Neural cell (in vitro differentiated cells): Measurements from ENCODE around the gene ATF2. TPM values are rescaled to one million over a fixed set of nuclear protein-coding genes. Genes with fewer than 3 reads are reported as not detected.

Source experiments
- H2AFZ ChIP-seq: fragments of 200-600, 300-800 bp; sonication (generic), shearing (Covaris generic); 2 replicates; pipeline ENCODE4 v1.6.0; 2014; ENCODE audit warnings: low read depth, mild to moderate bottlenecking, antibody characterized with exemption, low read length, moderate library complexity
- H3F3A ChIP-seq: fragments of 200-600 bp; shearing (Covaris generic); 2 replicates; pipeline ENCODE4 v1.6.1; 2016; ENCODE audit warnings: mild to moderate bottlenecking, moderate library complexity, mixed read lengths, antibody characterized with exemption, low read length; ENCODE audit not compliant: insufficient read depth, poor library complexity, severe bottlenecking
- H3K27ac ChIP-seq: fragments of 200-600, 300-800 bp; sonication (generic), shearing (Covaris generic); 2 replicates; pipeline ENCODE4 v1.5.1; 2014; ENCODE audit warnings: mild to moderate bottlenecking, low read length, moderate library complexity
- H3K27me3 ChIP-seq: fragments of 300-800, 200-600 bp; sonication (generic), shearing (Covaris generic); 2 replicates; pipeline ENCODE4 v1.6.0; 2014; ENCODE audit warnings: mild to moderate bottlenecking, low read depth, low read length, moderate library complexity; ENCODE audit not compliant: insufficient read depth
- H3K36me3 ChIP-seq: fragments of 300-800, 200-600 bp; sonication (generic), shearing (Covaris generic); 2 replicates; pipeline ENCODE4 v1.5.1; 2014; ENCODE audit warnings: mild to moderate bottlenecking, antibody characterized with exemption, low read length, moderate library complexity; ENCODE audit not compliant: insufficient read depth
- H3K4me2 ChIP-seq: fragments of 300-800, 200-600 bp; sonication (generic), shearing (Covaris generic); 2 replicates; pipeline ENCODE4 v1.6.0; 2014; ENCODE audit warnings: mild to moderate bottlenecking, low read length
- H3K4me3 ChIP-seq: fragments of 300-800, 200-600 bp; sonication (generic), shearing (Covaris generic); 2 replicates; pipeline ENCODE4 v1.5.1; 2014; ENCODE audit warnings: mild to moderate bottlenecking, low read length, moderate library complexity
- H3K79me2 ChIP-seq: fragments of 200-600 bp; shearing (Covaris generic); replicated peaks from 2 replicates; pipeline ENCODE4 v1.6.0; 2014; ENCODE audit warnings: mild to moderate bottlenecking, low read length, moderate library complexity; ENCODE audit not compliant: insufficient read depth
- H3K9ac ChIP-seq: fragments of 300-800, 200-600 bp; sonication (generic), shearing (Covaris generic); 2 replicates; pipeline ENCODE4 v1.6.1; 2016; ENCODE audit warnings: mild to moderate bottlenecking, low read length, mixed read lengths
- H3K9me2 ChIP-seq: fragments of 200-600 bp; shearing (Covaris generic); 2 replicates; pipeline ENCODE4 v1.6.1; 2016; ENCODE audit warnings: mild to moderate bottlenecking, low read length, mixed read lengths; ENCODE audit not compliant: insufficient read depth
- H3K9me3 ChIP-seq: fragments of 200-600, 300-800 bp; sonication (generic), shearing (Covaris generic); 2 replicates; pipeline ENCODE4 v1.6.1; 2016; ENCODE audit warnings: mild to moderate bottlenecking, mixed run types, low read length, moderate library complexity, mixed read lengths
- H4K20me1 ChIP-seq: fragments of 200-600 bp; shearing (Covaris generic); 2 replicates; pipeline ENCODE4 v1.6.1; 2016; ENCODE audit warnings: mild to moderate bottlenecking, mixed run types; ENCODE audit not compliant: insufficient read depth
- CTCF ChIP-seq: fragments of 450-650 bp; IDR thresholded peaks from 2 replicates; pipeline ENCODE4 v1.5.1; 2014; ENCODE audit warnings: antibody characterized with exemption, mild to moderate bottlenecking, moderate library complexity; ENCODE audit not compliant: poor library complexity, severe bottlenecking
- EP300 ChIP-seq: fragments of 450-650 bp; conservative IDR thresholded peaks from 2 replicates; pipeline ENCODE4 v1.6.1; 2014; ENCODE audit warnings: antibody characterized with exemption, mild to moderate bottlenecking, moderate library complexity; ENCODE audit not compliant: poor library complexity, severe bottlenecking
- EZH2 ChIP-seq: fragments of 200-600, 300-800 bp; shearing (Covaris generic), sonication (generic); IDR thresholded peaks from 2 replicates; pipeline ENCODE4 v1.6.1; 2014; ENCODE audit warnings: antibody characterized with exemption, low read length, borderline replicate concordance, mild to moderate bottlenecking; ENCODE audit not compliant: insufficient read depth, poor library complexity, severe bottlenecking
- MXI1 ChIP-seq: fragments of 450-650 bp; conservative IDR thresholded peaks from 2 replicates; pipeline ENCODE4 v1.6.1; 2014; ENCODE audit warnings: antibody characterized with exemption, mild to moderate bottlenecking; ENCODE audit not compliant: poor library complexity, severe bottlenecking
- POLR2AphosphoS5 ChIP-seq: IDR thresholded peaks from 2 replicates; pipeline ENCODE4 v1.6.1; 2012
- RAD21 ChIP-seq: fragments of 450-650 bp; conservative IDR thresholded peaks from 2 replicates; pipeline ENCODE4 v1.6.1; 2014; ENCODE audit warnings: antibody characterized with exemption, mild to moderate bottlenecking, moderate library complexity
- REST ChIP-seq: IDR thresholded peaks from 2 replicates; pipeline ENCODE4 v1.6.1; 2012; ENCODE audit warnings: borderline replicate concordance
- SMC3 ChIP-seq: fragments of 450-650 bp; conservative IDR thresholded peaks from 2 replicates; pipeline ENCODE4 v1.6.1; 2014; ENCODE audit warnings: antibody characterized with exemption, mild to moderate bottlenecking, moderate library complexity; ENCODE audit not compliant: poor library complexity
- TAF1 ChIP-seq: IDR thresholded peaks from 2 replicates; pipeline ENCODE4 v1.6.1; 2012; ENCODE audit warnings: low read depth
- polyA plus RNA-seq: library from polyadenylated mRNA; depleted of rRNA; stranded (reverse); fragments of >200 nt; gene quantifications from 2 replicates; pipeline ENCODE4 v1.2.3, GENCODE V29; 2014

ATF2 gene
- polyA plus RNA-seq, 1 donor from 2014 or later, result 93.4 TPM

DNA sequence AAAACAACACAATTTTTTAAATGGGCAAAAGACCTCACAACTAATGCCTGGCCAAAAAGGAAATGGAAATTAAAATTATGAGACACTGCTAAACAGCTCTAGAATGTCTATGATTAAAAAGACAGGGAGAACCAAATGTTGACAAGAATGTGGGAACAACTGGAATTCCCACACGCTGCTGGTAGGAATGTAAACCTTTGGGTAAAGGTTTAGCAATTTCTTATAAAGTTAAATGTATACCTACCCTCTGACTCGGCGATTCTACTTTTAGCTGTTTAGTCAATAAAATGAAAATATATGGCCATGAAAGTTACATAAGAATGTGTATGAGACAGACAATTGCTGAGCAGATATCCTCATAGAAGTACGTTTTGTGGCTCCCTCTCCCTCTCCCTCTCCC is 60.9 kb downstream of the ATF2 start:
- H3K4me2 ChIP-seq, result no peak overlapping the region

GRCh38 chr2:175103191-175103590 is 64.8 kb downstream of the ATF2 start:
- Histone ChIP-seq H3K4me2 (no peak overlapping the region), H3K27me3 (no peaks in the 10 kb centered on the region), H3K36me3 (peaks cover 4% of the 10 kb centered on the region), H3K9ac (no peak overlapping the region), H3K4me3 (no peak overlapping the region), H3F3A (no peaks in the 10 kb centered on the region), H3K27ac (no peak overlapping the region), H3K79me2 (no peaks in the 10 kb centered on the region), H4K20me1 (no peaks in the 10 kb centered on the region), H3K9me3 (no peaks in the 10 kb centered on the region), H2AFZ (no peak overlapping the region), H3K9me2 (no peaks in the 10 kb centered on the region)
- no peak for TF ChIP-seq CTCF
- no peak for TF ChIP-seq REST
- no peak for TF ChIP-seq EZH2
- TF ChIP-seq SMC3, result no peak
- TF ChIP-seq TAF1, result no peak
- TF ChIP-seq POLR2AphosphoS5, result no peak
- TF ChIP-seq MXI1, result no peak
- TF ChIP-seq EP300, result no peak
- no peak for TF ChIP-seq RAD21

More for the DNA sequence above, 60.9 kb downstream of the ATF2 start:
- H3K9me3 ChIP-seq, result no peaks in the 10 kb centered on the region
- TF ChIP-seq SMC3 (no peak), TAF1 (no peak)
- H4K20me1 ChIP-seq, result no peaks in the 10 kb centered on the region
- H3K27ac ChIP-seq, result no peak overlapping the region
- H3F3A ChIP-seq, result no peaks in the 10 kb centered on the region
- no peaks in the 10 kb centered on the region for H3K79me2 ChIP-seq
- H2AFZ ChIP-seq, result no peak overlapping the region
- peaks cover 4% of the 10 kb centered on the region for H3K36me3 ChIP-seq
- no peak overlapping the region for H3K9ac ChIP-seq
- H3K4me3 ChIP-seq, result no peak overlapping the region
- H3K9me2 ChIP-seq, result no peaks in the 10 kb centered on the region
- H3K27me3 ChIP-seq, result no peaks in the 10 kb centered on the region

DNA sequence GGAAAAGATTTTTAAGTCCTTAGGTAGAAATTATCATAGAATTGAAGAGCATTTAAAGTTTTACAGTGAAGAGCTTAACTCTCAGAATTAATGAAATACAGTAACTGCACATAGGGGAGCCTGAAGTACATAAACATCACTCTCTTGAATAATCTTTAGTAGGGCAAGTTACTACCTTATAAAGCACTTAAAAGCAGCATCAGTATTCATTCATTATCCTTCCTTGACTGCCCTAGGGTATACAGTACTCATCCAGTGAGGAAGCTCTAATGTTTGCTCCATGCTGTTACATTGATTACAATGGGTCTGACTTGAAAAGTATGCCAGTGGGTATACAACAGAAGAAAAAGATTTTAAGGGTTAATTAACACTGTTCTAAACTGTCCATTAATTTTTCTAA is 66.5 kb downstream of the ATF2 start:
- TF ChIP-seq POLR2AphosphoS5, result no peak
- no peak for TF ChIP-seq EZH2
- TF ChIP-seq REST, result no peak
- no peak for TF ChIP-seq CTCF

More for the DNA sequence above, 66.5 kb downstream of the ATF2 start:
- Histone ChIP-seq H2AFZ (no peak overlapping the region), H3K27me3 (no peaks in the 10 kb centered on the region), H3K27ac (no peak overlapping the region), H3K9ac (no peak overlapping the region), H3K36me3 (peaks cover 7% of the 10 kb centered on the region), H3K9me2 (no peaks in the 10 kb centered on the region), H3F3A (no peaks in the 10 kb centered on the region), H3K9me3 (no peaks in the 10 kb centered on the region), H3K4me2 (no peak overlapping the region), H3K4me3 (no peak overlapping the region), H3K79me2 (no peaks in the 10 kb centered on the region), H4K20me1 (no peaks in the 10 kb centered on the region)
